NCI-H748 (cell line): Measurements from ENCODE around the gene ATF1.
A peak's percentile ranks its signal among the peaks of the same experiment; 100 is the strongest.

Experiments used
- DNase-seq: peaks from one replicate; lab custom pipeline; 2025; ENCODE audit not compliant: unreplicated experiment; lab: John Stamatoyannopoulos, UW

Gene ATF1

GRCh38 chr12:50763639-50764285, at the start of gene ATF1:
TSS of gene ATF1 (plus strand) at chr12:50764101. CDS start at chr12:50780146, 16,045 bp downstream.
- DNase-seq, result peak; percentile 96

GRCh38 chr12:50715174-50715573, 48.7 kb upstream of the ATF1 start:
- DNase-seq, result no peak

GRCh38 chr12:50718760-50719159, 45.1 kb upstream of the ATF1 start:
- DNase-seq, result no peak

GRCh38 chr12:50720085-50720484, 43.8 kb upstream of the ATF1 start:
- DNase-seq, result no peak

- no peak for DNase-seq
These were observed 43.4 kb upstream of the ATF1 start for GRCh38 chr12:50720501-50720900.

GRCh38 chr12:50723865-50724264, 40.0 kb upstream of the ATF1 start:
- no peak for DNase-seq

GRCh38 chr12:50725011-50725942, 38.6 kb upstream of the ATF1 start:
- no peak for DNase-seq

GRCh38 chr12:50727466-50727865, 36.4 kb upstream of the ATF1 start:
- no peak for DNase-seq

- no peak for DNase-seq
These were observed 35.5 kb upstream of the ATF1 start for GRCh38 chr12:50728417-50728816.

GRCh38 chr12:50728841-50729240, 35.1 kb upstream of the ATF1 start:
- DNase-seq, result no peak

- DNase-seq, result no peak
These were observed 31.3 kb upstream of the ATF1 start for GRCh38 chr12:50732591-50732990.

- no peak for DNase-seq
These were observed 30.2 kb upstream of the ATF1 start for GRCh38 chr12:50733706-50734105.

GRCh38 chr12:50734409-50735263, 29.3 kb upstream of the ATF1 start:
- DNase-seq, result peak; percentile 52

- DNase-seq, result no peak
These were observed 24.3 kb upstream of the ATF1 start for GRCh38 chr12:50739611-50740010.

GRCh38 chr12:50740307-50740706, 23.6 kb upstream of the ATF1 start:
- no peak for DNase-seq

GRCh38 chr12:50742776-50743175, 21.1 kb upstream of the ATF1 start:
- no peak for DNase-seq

GRCh38 chr12:50745861-50746260, 18.0 kb upstream of the ATF1 start:
- no peak for DNase-seq

- no peak for DNase-seq
These were observed 17.5 kb upstream of the ATF1 start for GRCh38 chr12:50746431-50746830.

GRCh38 chr12:50747817-50748216, 16.1 kb upstream of the ATF1 start:
- no peak for DNase-seq

- DNase-seq, result no peak
These were observed 14.4 kb upstream of the ATF1 start for GRCh38 chr12:50749459-50749882.

GRCh38 chr12:50750366-50750765, 13.5 kb upstream of the ATF1 start:
- DNase-seq, result no peak
